Measurements from ENCODE around the gene PCSK5.

GRCh38 chr9:76001459-76001858 is 111.0 kb downstream of the PCSK5 start:
- no peak for TF ChIP-seq MAX (IDR thresholded peaks at IDR 0.05; ENCODE audit: insufficient read depth, insufficient read length)
- no peak for TF ChIP-seq CTCF (IDR thresholded peaks at IDR 0.05; ENCODE audit: extremely low read depth in 1 of 2, insufficient read depth in 1 of 2, low read depth in 1 of 2, low read length in 2 of 2)
- TF ChIP-seq POLR2A (IDR thresholded peaks at IDR 0.05; ENCODE audit: low read depth, low read length), result no peak
- TF ChIP-seq JUN (IDR thresholded peaks at IDR 0.05; ENCODE audit: borderline replicate concordance, insufficient read depth, insufficient read length, low read depth), result no peak
